H7 (cell line): ENCODE measurements around the gene TCEAL3. TPM values are rescaled to one million over a fixed set of nuclear protein-coding genes. Genes with fewer than 3 reads are reported as not detected.

ENCODE experiments used
- DNase-seq: peaks from one replicate; pipeline ENCODE4 v3.0.0; 2012
- H3K27me3 ChIP-seq: 2 replicates; pipeline ENCODE4 v1.6.0; 2011; ENCODE audit warnings: mild to moderate bottlenecking, low read length; ENCODE audit not compliant: control insufficient read depth, insufficient read depth
- H3K36me3 ChIP-seq: replicated peaks from 2 replicates; pipeline ENCODE4 v1.5.1; 2011; ENCODE audit warnings: low read length; ENCODE audit not compliant: control insufficient read depth, insufficient read depth
- H3K4me3 ChIP-seq: 2 replicates; pipeline ENCODE4 v1.5.1; 2011; ENCODE audit warnings: low read depth, mild to moderate bottlenecking, control low read depth, low read length, moderate library complexity; ENCODE audit not compliant: insufficient read depth
- total RNA-seq: library from RNA; depleted of rRNA; stranded (reverse); fragments of >200 nt; shearing (Covaris generic); gene quantifications from 2 replicates; pipeline ENCODE4 v1.2.3, GENCODE V29; 2014

TCEAL3 gene
- total RNA-seq, 1 experiment from 2014 or later = 3.5 TPM

DNA sequence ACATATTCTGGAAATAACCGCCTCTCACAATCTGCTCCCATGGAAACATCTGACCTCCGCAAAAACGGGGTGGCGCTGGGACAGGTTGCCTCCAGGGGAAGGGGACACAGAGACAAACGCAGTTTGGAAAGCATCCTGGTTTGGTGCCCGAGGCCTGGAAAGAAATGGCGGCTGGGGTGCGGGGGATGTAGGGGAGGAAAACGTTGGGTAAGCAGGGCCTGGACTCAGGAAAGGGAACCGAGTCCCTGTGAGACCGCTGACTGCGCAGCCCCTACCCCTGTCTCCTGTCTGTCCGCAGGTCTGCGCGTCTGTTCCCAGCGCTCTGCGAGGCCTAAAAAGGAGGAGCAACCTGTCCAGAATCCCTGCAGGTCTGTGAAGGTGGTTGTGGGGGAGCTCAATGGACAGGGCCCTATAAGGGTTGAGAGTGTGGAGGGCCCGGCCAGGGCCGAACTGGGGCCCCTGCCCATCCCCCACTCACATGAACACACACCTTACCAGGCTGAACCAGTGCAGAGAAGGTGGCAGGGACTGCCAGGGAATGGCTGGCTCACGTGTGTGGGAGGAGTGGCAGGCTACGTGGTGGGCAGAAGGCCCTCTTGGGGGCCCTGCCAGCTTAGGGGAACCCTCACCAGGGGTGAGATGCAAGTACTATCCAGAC, 672 bp downstream of the TCEAL3 start:
- Histone ChIP-seq H3K4me3 (peak overlapping the region; percentile 56), H3K27me3 (peaks cover 3% of the 10 kb centered on the region; the same call in 1 of the 2 replicates), H3K36me3 (no peaks in the 10 kb centered on the region; the same call in 1 of the 2 replicates)
- peak; percentile 19 for DNase-seq

DNA sequence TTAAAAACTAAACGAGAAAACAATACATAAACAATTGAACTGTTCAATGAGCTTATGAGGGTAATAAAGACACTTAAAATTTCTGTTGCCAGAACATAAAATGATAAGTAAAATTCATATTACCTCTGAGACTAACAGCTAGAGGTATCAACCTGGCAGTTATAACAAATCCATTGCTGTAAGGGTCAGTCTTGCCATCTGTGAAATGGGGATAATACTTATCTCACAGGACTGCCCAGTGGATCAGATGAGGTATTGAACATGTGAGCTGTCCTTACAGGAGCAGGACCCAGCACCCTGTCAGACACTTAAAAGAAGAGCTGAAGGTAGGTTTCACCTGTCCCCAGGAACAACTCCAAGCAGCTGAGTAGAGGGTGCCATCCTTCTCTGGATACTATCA, 2.5 kb downstream of the TCEAL3 start:
- Histone ChIP-seq H3K27me3 (peaks cover 3% of the 10 kb centered on the region; the same call in 1 of the 2 replicates), H3K36me3 (no peaks in the 10 kb centered on the region; the same call in 1 of the 2 replicates), H3K4me3 (no peak overlapping the region)
- no peak for DNase-seq

DNA sequence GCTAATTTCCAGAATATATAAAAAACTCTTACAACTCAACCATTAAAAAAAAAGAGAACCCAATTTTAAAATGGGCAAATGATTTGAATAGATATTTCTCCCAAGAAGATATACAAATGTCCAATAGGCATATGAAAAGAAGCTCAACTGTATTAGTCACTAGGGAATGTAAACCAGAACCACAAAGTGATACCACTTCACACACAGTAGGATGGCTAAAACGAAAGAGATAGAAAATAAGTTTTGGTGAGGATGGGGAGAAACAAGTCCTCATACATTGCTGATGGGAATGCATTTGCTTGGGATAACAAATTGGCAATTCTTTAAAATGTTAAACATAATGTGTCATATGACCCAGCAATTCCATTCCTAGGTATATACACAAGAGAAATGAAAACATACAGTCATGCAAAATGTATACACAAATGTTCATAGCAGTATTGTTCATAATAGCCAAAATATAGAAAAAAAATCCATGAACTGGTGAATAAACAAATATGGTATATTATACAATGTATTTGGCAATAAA, 5.7 kb downstream of the TCEAL3 start:
- Histone ChIP-seq H3K27me3 (no peaks in the 10 kb centered on the region), H3K4me3 (no peak overlapping the region), H3K36me3 (no peaks in the 10 kb centered on the region; the same call in 1 of the 2 replicates)
- no peak for DNase-seq

DNA sequence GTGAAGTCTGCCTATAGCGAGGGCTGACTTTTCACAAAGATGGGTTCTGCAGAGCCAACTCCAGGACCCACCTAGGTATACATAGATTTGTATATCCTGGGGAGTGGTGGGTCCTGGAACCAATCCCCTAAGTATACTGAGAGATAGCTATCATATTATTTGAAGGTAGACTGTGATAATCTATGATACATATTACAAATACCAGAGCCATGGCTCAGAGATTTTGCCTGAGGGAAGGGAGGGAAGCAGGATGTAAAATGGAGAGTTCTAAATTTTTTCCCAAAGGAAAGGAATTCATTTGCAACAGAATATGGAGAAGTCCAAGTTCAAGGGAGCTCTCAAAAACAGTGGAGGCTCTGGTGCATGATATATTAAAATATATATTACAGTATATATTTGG, 7.2 kb downstream of the TCEAL3 start:
- H3K27me3 ChIP-seq = no peaks in the 10 kb centered on the region
- H3K4me3 ChIP-seq = no peak overlapping the region
- H3K36me3 ChIP-seq = no peaks in the 10 kb centered on the region
- no peak for DNase-seq

DNA sequence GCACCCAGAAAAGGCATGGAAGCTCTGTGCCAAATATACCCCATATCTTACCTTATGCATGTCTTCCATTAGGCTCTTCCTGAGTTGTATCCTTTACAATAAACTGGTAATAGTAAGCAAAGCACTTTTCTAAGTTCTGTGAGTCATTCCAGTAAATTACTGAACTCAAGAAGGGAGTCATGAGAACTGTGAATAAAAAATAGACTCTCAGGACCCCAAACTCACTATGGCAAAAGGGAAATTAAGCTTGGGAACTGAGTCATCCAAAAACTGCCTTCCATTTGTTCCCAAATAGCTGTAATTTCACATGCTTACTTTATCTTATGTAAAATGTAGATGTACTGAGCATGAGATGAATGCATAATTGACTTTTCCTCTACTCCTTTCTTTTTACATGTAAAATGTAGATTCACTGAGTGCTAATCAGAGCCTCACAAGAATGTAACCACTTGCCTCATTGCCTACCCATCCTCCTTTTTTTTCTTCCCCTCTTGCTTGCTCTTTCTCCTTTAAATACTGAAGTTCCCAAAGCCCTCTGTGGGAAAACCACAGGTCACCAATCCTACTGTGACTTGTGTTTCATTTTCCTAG, 8.1 kb downstream of the TCEAL3 start:
- H3K36me3 ChIP-seq = no peaks in the 10 kb centered on the region
- no peak for DNase-seq
- no peak overlapping the region for H3K4me3 ChIP-seq
- no peaks in the 10 kb centered on the region for H3K27me3 ChIP-seq

DNA sequence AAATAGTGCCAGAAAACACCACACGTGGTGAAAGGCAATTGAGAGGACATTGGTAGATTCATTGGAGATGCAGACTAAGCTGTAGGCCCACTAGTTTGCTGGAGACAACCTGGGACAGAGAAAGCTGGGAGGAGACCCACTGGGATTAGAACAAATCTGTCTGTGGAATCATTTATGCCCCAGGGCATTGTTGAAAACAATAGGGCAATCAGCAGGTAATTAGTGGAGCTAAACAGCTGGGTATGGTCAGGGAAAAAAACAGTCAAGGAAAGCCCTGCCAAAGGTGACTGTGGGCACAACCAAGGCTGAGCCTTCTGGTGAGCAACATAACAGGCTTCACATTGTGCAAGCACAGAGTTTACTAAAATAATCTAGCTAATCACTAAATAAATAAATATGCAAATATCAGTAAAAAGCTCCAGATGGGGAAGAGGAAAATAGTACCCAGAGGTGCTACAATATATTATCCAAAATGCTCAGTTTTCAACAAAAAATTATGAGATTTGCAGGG, 9.0 kb downstream of the TCEAL3 start:
- no peak for DNase-seq
- Histone ChIP-seq H3K4me3 (no peak overlapping the region), H3K36me3 (no peaks in the 10 kb centered on the region), H3K27me3 (no peaks in the 10 kb centered on the region)

DNA sequence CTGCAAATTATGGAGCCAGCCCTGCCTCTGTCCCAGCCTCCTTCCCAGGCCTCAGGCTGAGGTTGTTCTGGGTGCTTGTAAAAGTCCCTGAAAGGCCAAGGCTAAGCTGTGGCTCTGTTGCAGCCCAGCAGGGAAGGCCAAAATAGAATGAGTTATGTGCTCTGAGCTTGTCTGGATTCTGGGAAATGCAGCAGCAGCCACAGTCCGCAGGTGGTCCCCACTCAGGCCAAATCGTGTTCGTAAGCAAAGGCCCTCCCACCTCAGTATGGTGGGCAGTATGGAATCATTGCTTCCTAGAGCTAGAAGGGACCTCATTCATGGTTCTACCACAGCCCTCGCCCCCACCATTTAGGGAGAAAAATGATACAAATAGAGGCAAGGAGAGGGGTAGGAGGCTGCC, 16.3 kb downstream of the TCEAL3 start:
- Histone ChIP-seq H3K4me3 (no peak overlapping the region), H3K27me3 (no peaks in the 10 kb centered on the region), H3K36me3 (no peaks in the 10 kb centered on the region)
- DNase-seq = no peak

DNA sequence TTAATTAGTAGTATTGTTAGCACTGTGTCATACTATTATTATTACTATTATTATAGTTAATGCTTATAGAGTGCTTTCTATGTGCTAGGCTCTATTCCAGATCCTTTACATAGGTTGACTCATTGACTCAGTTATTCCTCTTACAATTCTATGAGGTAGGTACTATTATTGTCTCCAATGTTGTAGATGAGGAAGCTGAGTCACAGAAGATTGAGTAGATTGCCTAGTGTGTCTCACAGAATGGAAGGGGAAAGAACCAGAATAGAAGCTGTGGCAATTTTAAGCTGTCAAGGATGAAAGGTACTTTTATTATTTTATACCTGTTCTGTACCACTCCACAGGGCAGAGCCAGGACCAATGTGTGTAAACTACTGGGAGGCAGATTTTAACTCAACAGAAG, 19.1 kb downstream of the TCEAL3 start:
- H3K4me3 ChIP-seq = no peak overlapping the region
- no peaks in the 10 kb centered on the region for H3K36me3 ChIP-seq
- DNase-seq = no peak
- H3K27me3 ChIP-seq = no peaks in the 10 kb centered on the region

DNA sequence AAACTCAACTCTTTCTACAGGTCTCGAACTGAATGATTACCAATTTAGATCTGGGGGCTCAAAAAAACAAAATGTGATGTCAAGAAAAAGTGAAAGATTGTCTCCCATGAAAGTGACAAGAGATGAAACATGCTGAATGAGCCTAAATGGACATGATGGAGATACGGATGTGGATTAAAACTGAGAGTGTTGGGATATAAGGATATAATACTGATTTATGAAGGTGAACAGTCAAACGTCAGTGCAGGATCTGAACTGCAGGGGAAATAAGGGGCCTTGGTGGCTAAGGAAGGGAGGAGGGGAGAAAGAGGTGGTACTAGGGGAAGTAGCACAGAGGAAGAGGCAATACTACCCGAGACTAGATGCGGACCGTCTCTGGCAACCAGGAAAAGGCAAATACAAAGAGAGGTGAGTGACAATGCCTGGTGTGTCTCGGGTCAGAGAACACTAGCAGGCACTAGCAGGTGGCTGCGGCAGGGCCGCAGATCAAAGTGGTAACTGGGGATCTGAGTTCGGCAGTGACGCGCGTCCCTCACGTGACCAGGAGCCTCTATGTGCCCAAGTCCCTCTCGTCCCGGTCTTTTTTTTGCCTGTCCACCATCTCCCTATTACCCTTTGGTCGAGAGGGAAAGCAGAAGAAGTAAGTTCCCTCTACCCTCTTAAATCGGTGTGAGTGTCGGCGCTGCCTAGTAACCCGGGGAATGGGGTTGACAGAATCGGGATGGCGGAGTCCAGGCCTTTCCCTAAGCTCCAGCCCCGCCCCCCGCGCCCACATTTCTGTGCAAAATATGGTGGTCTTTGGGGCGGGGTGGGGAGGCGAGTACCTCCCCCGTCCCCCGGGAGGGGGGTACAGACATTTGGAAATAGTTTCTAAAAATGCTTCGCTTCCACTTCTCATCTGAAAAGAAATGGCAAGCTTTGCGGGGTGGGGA, 20.9 kb downstream of the TCEAL3 start, which contains the start of gene TCEAL1:
Gene TCEAL1, plus strand, starts transcription at position 590 of the 932 bp plus-strand sequence. CDS start 942 bp downstream, outside the sequence.
- Histone ChIP-seq H3K4me3 (peak within 1 kb of the TSS; percentile 86), H3K36me3 (no peaks in the 10 kb centered on the region), H3K27me3 (no peaks in the 10 kb centered on the region)
- DNase-seq = peak; percentile 49

DNA sequence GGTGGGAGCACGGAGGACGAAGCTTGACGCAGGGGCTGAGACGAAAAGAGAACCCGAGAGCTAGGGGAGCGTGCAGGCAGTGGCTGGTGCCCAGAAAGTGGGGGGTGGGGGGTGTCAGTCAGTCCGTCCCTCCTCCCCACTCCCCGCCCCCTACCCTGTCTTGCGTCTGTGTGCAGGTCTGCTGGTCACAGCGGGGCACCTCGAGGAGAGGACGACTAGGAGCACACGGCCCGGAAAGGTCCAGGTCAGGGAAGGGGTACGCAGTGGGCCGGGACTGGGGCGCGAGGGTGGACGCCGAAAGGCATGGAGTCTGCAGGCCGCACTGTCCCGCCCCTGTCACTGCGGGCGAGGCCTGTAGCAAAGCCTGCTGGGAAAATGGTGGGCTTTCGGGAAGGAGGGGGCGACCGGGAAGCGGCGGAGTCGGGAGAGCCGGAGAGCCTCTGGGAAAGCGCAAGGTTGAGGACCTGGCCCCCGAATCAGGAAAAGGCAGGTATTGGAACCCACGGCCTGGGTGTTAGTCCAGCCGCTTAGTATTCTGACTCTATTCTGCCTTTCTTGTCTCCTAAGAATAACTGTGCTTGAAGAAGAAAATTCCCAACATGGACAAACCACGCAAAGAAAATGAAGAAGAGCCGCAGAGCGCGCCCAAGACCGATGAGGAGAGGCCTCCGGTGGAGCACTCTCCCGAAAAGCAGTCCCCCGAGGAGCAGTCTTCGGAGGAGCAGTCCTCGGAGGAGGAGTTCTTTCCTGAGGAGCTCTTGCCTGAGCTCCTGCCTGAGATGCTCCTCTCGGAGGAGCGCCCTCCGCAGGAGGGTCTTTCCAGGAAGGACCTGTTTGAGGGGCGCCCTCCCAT, 21.8 kb downstream of the TCEAL3 start:
- Histone ChIP-seq H3K4me3 (peak overlapping the region; percentile 86), H3K27me3 (no peaks in the 10 kb centered on the region), H3K36me3 (no peaks in the 10 kb centered on the region)
- DNase-seq = peak; percentile 74

DNA sequence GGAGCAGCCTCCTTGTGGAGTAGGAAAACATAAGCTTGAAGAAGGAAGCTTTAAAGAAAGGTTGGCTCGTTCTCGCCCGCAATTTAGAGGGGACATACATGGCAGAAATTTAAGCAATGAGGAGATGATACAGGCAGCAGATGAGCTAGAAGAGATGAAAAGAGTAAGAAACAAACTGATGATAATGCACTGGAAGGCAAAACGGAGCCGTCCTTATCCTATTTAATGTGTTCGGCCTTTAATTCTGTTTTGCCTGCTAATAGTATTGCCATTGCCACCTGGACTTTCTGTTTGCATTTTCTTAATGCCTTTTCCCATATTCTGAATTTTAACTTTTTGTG, 22.4 kb downstream of the TCEAL3 start:
- Histone ChIP-seq H3K4me3 (peak overlapping the region; percentile 86), H3K36me3 (no peaks in the 10 kb centered on the region), H3K27me3 (no peaks in the 10 kb centered on the region)
- no peak for DNase-seq

DNA sequence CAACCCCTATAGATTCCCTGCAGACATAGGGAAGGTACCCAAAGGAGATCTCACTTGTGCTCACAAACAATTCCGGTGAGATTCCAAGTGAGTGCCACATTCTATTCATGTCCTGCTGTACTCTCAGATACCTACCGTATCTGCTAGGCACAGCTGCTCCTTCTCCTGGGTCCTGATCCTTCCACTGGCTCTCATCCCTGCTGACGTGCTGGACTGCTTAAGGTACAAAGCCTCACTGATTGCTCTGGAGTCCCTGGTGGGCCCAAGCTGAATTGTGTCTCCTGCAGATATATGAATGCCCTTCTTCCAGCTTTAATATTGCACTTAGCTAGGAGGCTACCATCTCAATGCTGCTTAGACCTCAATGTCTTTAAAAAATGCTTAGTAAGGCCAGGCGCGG, 23.4 kb downstream of the TCEAL3 start:
- no peak for DNase-seq
- Histone ChIP-seq H3K4me3 (no peak overlapping the region), H3K27me3 (no peaks in the 10 kb centered on the region), H3K36me3 (no peaks in the 10 kb centered on the region)

DNA sequence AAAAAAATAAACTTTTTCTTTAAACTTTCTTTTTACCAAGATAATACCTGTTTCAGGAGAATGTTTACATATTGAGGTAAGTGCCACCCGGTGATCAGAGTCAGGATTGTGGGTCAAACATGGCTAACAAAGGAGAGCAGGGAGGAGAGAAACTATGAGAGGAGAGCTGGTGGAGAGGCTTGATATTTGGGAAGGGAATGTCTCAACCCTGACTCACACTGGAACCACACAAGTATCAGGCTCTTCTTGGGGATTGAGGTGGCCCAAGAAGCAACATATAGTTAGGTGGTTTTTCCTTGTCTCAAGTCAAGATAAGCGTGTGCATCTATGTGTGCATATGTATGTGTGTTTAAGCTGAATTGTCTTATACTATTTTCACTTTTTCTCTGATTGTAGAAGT, 27.7 kb downstream of the TCEAL3 start:
- no peak for DNase-seq
- no peaks in the 10 kb centered on the region for H3K36me3 ChIP-seq
- no peak overlapping the region for H3K4me3 ChIP-seq
- H3K27me3 ChIP-seq = no peaks in the 10 kb centered on the region
